HG02571 (cell line): ENCODE results near the gene IFT80.

Experiments used
- ATAC-seq: cut with Tn5 transposase; IDR thresholded peaks from one replicate; pipeline ENCODE4 v1.9.1; 2021; ENCODE audit warnings: mild to moderate bottlenecking, moderate library complexity; ENCODE audit not compliant: unreplicated experiment

Gene IFT80

GRCh38 chr3:160213191-160213590 lies 185.8 kb downstream of the IFT80 start:
- ATAC-seq = no peak

- no peak for ATAC-seq
Observed at GRCh38 chr3:160210799-160211221, 188.2 kb downstream of the IFT80 start.

DNA sequence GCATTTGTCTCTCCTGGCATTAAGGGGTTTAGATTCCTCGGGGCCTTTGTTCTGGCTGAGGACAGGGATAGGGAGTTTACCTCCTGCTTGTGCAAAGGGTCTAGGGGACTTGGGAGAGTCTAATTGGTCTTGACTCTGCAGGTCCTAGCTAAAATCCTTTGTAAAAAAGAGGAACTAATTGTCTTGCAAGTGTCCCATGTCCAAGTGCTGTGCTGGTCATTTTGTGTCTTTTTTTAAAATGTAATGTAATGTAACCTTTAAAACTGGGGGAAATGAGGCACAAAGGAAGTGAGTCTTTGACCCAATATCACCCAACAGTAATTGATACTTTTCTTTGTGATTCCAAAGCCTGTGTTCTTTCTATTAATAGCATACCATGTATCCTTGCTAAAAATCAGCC lies 188.7 kb downstream of the IFT80 start:
- no peak for ATAC-seq
